Skeletal muscle satellite cell (primary cell): ENCODE results near the gene HS2ST1.

Source experiments
- H3K27me3 ChIP-seq: 2 replicates; pipeline ENCODE4 v1.7.0; 2013; ENCODE audit warnings: low read length; ENCODE audit not compliant: control insufficient read depth, insufficient read depth
- H3K36me3 ChIP-seq: 2 replicates; pipeline ENCODE4 v1.7.0; 2013; ENCODE audit warnings: mild to moderate bottlenecking, control low read depth, low read length; ENCODE audit not compliant: insufficient read depth
- H3K4me1 ChIP-seq: 2 replicates; pipeline ENCODE4 v1.7.0; 2013; ENCODE audit warnings: low read length; ENCODE audit not compliant: control insufficient read depth, insufficient read depth
- H3K4me2 ChIP-seq: 2 replicates; pipeline ENCODE4 v1.7.0; 2013; ENCODE audit warnings: mild to moderate bottlenecking, low read length
- H3K4me3 ChIP-seq: 2 replicates; pipeline ENCODE4 v1.7.0; 2013; ENCODE audit warnings: low read length
- H3K9ac ChIP-seq: 2 replicates; pipeline ENCODE4 v1.7.0; 2013; ENCODE audit warnings: mild to moderate bottlenecking, low read depth, low read length, moderate library complexity
- H3K9me3 ChIP-seq: replicated peaks from 2 replicates; pipeline ENCODE4 v1.7.0; 2013; ENCODE audit warnings: mild to moderate bottlenecking, control low read depth, low read length

Gene HS2ST1

GRCh38 chr1:87104945-87105344 is 190.5 kb downstream of the HS2ST1 start:
- no peaks in the 10 kb centered on the region for H3K9me3 ChIP-seq
- H3K27me3 ChIP-seq = no peaks in the 10 kb centered on the region
- H3K4me2 ChIP-seq = no peak overlapping the region
- H3K4me3 ChIP-seq = no peak overlapping the region
- no peaks in the 10 kb centered on the region for H3K36me3 ChIP-seq
- no peak overlapping the region for H3K9ac ChIP-seq
- peaks cover 11% of the 10 kb centered on the region for H3K4me1 ChIP-seq

GRCh38 chr1:87106144-87106543 is 191.7 kb downstream of the HS2ST1 start:
- H3K36me3 ChIP-seq = no peaks in the 10 kb centered on the region
- H3K9me3 ChIP-seq = no peaks in the 10 kb centered on the region
- no peak overlapping the region for H3K9ac ChIP-seq
- H3K4me1 ChIP-seq = peaks cover 11% of the 10 kb centered on the region
- no peak overlapping the region for H3K4me3 ChIP-seq
- no peak overlapping the region for H3K4me2 ChIP-seq
- no peaks in the 10 kb centered on the region for H3K27me3 ChIP-seq

GRCh38 chr1:87106867-87107266 is 192.4 kb downstream of the HS2ST1 start:
- Histone ChIP-seq H3K4me2 (no peak overlapping the region), H3K9me3 (no peaks in the 10 kb centered on the region), H3K4me1 (peaks cover 11% of the 10 kb centered on the region), H3K4me3 (no peak overlapping the region), H3K9ac (no peak overlapping the region), H3K27me3 (no peaks in the 10 kb centered on the region), H3K36me3 (no peaks in the 10 kb centered on the region)

- Histone ChIP-seq H3K9me3 (no peaks in the 10 kb centered on the region), H3K4me1 (peaks cover 13% of the 10 kb centered on the region), H3K4me2 (no peak overlapping the region), H3K4me3 (no peak overlapping the region), H3K9ac (no peak overlapping the region), H3K36me3 (no peaks in the 10 kb centered on the region), H3K27me3 (no peaks in the 10 kb centered on the region)
Measured at GRCh38 chr1:87108228-87108627, 193.8 kb downstream of the HS2ST1 start.

- peaks cover 18% of the 10 kb centered on the region for H3K4me1 ChIP-seq
- H3K9me3 ChIP-seq = no peaks in the 10 kb centered on the region
- H3K36me3 ChIP-seq = no peaks in the 10 kb centered on the region
- no peak overlapping the region for H3K9ac ChIP-seq
- no peaks in the 10 kb centered on the region for H3K27me3 ChIP-seq
- H3K4me3 ChIP-seq = no peak overlapping the region
- H3K4me2 ChIP-seq = no peak overlapping the region
Measured at GRCh38 chr1:87108814-87109411, 194.5 kb downstream of the HS2ST1 start.

- Histone ChIP-seq H3K4me1 (peaks cover 23% of the 10 kb centered on the region), H3K4me2 (no peak overlapping the region), H3K9ac (no peak overlapping the region), H3K27me3 (no peaks in the 10 kb centered on the region), H3K36me3 (no peaks in the 10 kb centered on the region), H3K4me3 (no peak overlapping the region), H3K9me3 (no peaks in the 10 kb centered on the region)
Measured at GRCh38 chr1:87111659-87112371, 197.4 kb downstream of the HS2ST1 start.

GRCh38 chr1:87113313-87113712 is 198.9 kb downstream of the HS2ST1 start:
- Histone ChIP-seq H3K9ac (no peak overlapping the region), H3K4me1 (peaks cover 31% of the 10 kb centered on the region), H3K27me3 (no peaks in the 10 kb centered on the region), H3K4me2 (no peak overlapping the region), H3K9me3 (no peaks in the 10 kb centered on the region), H3K4me3 (no peak overlapping the region), H3K36me3 (no peaks in the 10 kb centered on the region)

GRCh38 chr1:87115317-87115890 is 201.0 kb downstream of the HS2ST1 start:
- Histone ChIP-seq H3K4me3 (no peak overlapping the region), H3K9ac (no peak overlapping the region), H3K9me3 (no peaks in the 10 kb centered on the region), H3K4me2 (peak overlapping the region; percentile 7), H3K36me3 (no peaks in the 10 kb centered on the region), H3K27me3 (no peaks in the 10 kb centered on the region), H3K4me1 (peaks cover 27% of the 10 kb centered on the region)

GRCh38 chr1:87115891-87116290 is 201.5 kb downstream of the HS2ST1 start:
- Histone ChIP-seq H3K4me3 (no peak overlapping the region), H3K4me2 (no peak overlapping the region), H3K9me3 (no peaks in the 10 kb centered on the region), H3K27me3 (no peaks in the 10 kb centered on the region), H3K4me1 (peaks cover 27% of the 10 kb centered on the region), H3K9ac (no peak overlapping the region), H3K36me3 (no peaks in the 10 kb centered on the region)

- no peak overlapping the region for H3K9ac ChIP-seq
- peaks cover 27% of the 10 kb centered on the region for H3K4me1 ChIP-seq
- no peaks in the 10 kb centered on the region for H3K36me3 ChIP-seq
- H3K27me3 ChIP-seq = no peaks in the 10 kb centered on the region
- no peak overlapping the region for H3K4me3 ChIP-seq
- H3K4me2 ChIP-seq = no peak overlapping the region
- H3K9me3 ChIP-seq = no peaks in the 10 kb centered on the region
Measured at GRCh38 chr1:87117761-87118368, 203.4 kb downstream of the HS2ST1 start.

GRCh38 chr1:87119541-87120140 is 205.2 kb downstream of the HS2ST1 start:
- H3K4me1 ChIP-seq = peaks cover 19% of the 10 kb centered on the region
- H3K9ac ChIP-seq = no peak overlapping the region
- no peaks in the 10 kb centered on the region for H3K9me3 ChIP-seq
- H3K4me2 ChIP-seq = no peak overlapping the region
- no peaks in the 10 kb centered on the region for H3K27me3 ChIP-seq
- no peaks in the 10 kb centered on the region for H3K36me3 ChIP-seq
- no peak overlapping the region for H3K4me3 ChIP-seq
